GM12878 (cell line): ENCODE measurements around the gene TMEM255A. TPM values are rescaled to one million over a fixed set of nuclear protein-coding genes. Genes with fewer than 3 reads are reported as not detected.

Experiments
- ATAC-seq: fragments of 200-7000 bp; cut with Tn5 transposase; 3 replicates; pipeline ENCODE4 v1.9.1; 2020; ENCODE audit warnings: mild to moderate bottlenecking, moderate library complexity
- BruUV-seq: library from RNA; stranded (reverse); fragments of 400-500 nt; replicated peaks from 2 replicates; lab custom pipeline; 2021; lab: Mats Ljungman, UMichigan
- CTCF ChIA-PET: fragments of 300-600 bp; sonication (Branson Sonifier 250); formaldehyde crosslinking; extraction: SDS; loops from one replicate; lab custom pipeline; 2021; ENCODE audit warnings: inconsistent platforms; lab: Yijun Ruan, JAX
- POLR2A ChIA-PET: fragments of 350-600 bp; formaldehyde crosslinking; extraction: SDS; loops from one replicate; lab custom pipeline; 2021; ENCODE audit warnings: inconsistent platforms; lab: Charles Lee
- RAD21 ChIA-PET: fragments of 300-600 bp; sonication (Branson Sonifier 250); formaldehyde crosslinking; loops from one replicate; lab custom pipeline; 2023; ENCODE audit warnings: antibody characterized with exemption; ENCODE audit not compliant: unreplicated experiment; lab: Charles Lee
- SMC1A ChIA-PET: fragments of 300-600 bp; sonication (Branson Sonifier 250); formaldehyde crosslinking; loops from one replicate; lab custom pipeline; 2023; ENCODE audit not compliant: unreplicated experiment, uncharacterized antibody; lab: Charles Lee
- DNase-seq: peaks from one replicate; pipeline ENCODE4 v3.0.0-alpha.2; 2011; ENCODE audit warnings: low read depth, low spot score
- FAIRE-seq: peaks from 3 replicates; lab custom pipeline; 2011; peaks lifted over from hg19 to GRCh38; lab: Jason Lieb, UNC
- H2AFZ ChIP-seq: 2 replicates; pipeline ENCODE4 v1.6.0; 2011; ENCODE audit warnings: low read depth, low read length, control low read depth; ENCODE audit not compliant: control insufficient read depth
- H3K27ac ChIP-seq: 2 replicates; pipeline ENCODE4 v1.5.1; 2011; ENCODE audit warnings: control low read depth; ENCODE audit not compliant: control insufficient read depth, insufficient read depth
- H3K27me3 ChIP-seq, 2 experiments: replicated peaks in 1 of 2; 2 replicates each; pipeline versions ENCODE4 v1.6.0 to v1.6.1; 2011; ENCODE audit warnings: low read length in 1 of 2; ENCODE audit not compliant: control insufficient read depth in 2 of 2, insufficient read depth in 2 of 2
- H3K36me3 ChIP-seq, 2 experiments: 2 replicates each; pipeline ENCODE4 v1.5.1; 2011; ENCODE audit warnings: low read length in 1 of 2; ENCODE audit not compliant: control insufficient read depth in 2 of 2, insufficient read depth in 2 of 2
- H3K4me1 ChIP-seq: 2 replicates; pipeline ENCODE4 v1.6.1; 2011; ENCODE audit warnings: mild to moderate bottlenecking, low read length, moderate library complexity, mixed read lengths; ENCODE audit not compliant: control insufficient read depth, insufficient read depth
- H3K4me2 ChIP-seq: 2 replicates; pipeline ENCODE4 v1.6.0; 2011; ENCODE audit warnings: control low read depth; ENCODE audit not compliant: control insufficient read depth, insufficient read depth
- H3K4me3 ChIP-seq: fragments of 200-600 bp; sonication (generic); 2 replicates; pipeline ENCODE4 v1.5.1; 2016
- H3K79me2 ChIP-seq: 2 replicates; pipeline ENCODE4 v1.6.0; 2011; ENCODE audit warnings: low read length; ENCODE audit not compliant: control insufficient read depth, insufficient read depth
- H3K9ac ChIP-seq: 2 replicates; pipeline ENCODE4 v1.8.0; 2011; ENCODE audit warnings: low read length, control low read depth, mixed read lengths; ENCODE audit not compliant: control insufficient read depth, insufficient read depth
- H3K9me3 ChIP-seq: replicated peaks from 3 replicates; pipeline ENCODE4 v1.5.1; 2011; ENCODE audit warnings: mild to moderate bottlenecking, low read length; ENCODE audit not compliant: control insufficient read depth, insufficient read depth
- H4K20me1 ChIP-seq: 2 replicates; pipeline ENCODE4 v1.6.0; 2011; ENCODE audit not compliant: control insufficient read depth, insufficient read depth
- ATF3 ChIP-seq: IDR thresholded peaks from 2 replicates; pipeline ENCODE4 v1.6.1; 2011; ENCODE audit warnings: low read depth, mild to moderate bottlenecking, low read length, moderate library complexity, borderline replicate concordance; ENCODE audit errors: extremely low read depth
- BHLHE40 ChIP-seq, 2 experiments: fragments of 450-650 bp in 1 of 2; IDR thresholded peaks; 2 replicates each; pipeline ENCODE4 v1.6.1; 2011 to 2017; ENCODE audit warnings: low read depth in 2 of 2, borderline replicate concordance in 1 of 2, improper control_type of control experiment in 1 of 2, low read length in 1 of 2, mild to moderate bottlenecking in 1 of 2
- CHD4 ChIP-seq: fragments of 200-600 bp; sonication (generic); IDR thresholded peaks from 2 replicates; pipeline ENCODE4 v1.6.1; 2016; ENCODE audit warnings: mild to moderate bottlenecking
- EED ChIP-seq: sonication (generic); IDR thresholded peaks from 2 replicates; pipeline ENCODE4 v1.6.1; 2016; ENCODE audit warnings: antibody characterized with exemption, low read depth
- FOS ChIP-seq: IDR thresholded peaks from 3 replicates; pipeline ENCODE4 v1.6.1; 2011; ENCODE audit warnings: borderline replicate concordance; ENCODE audit not compliant: insufficient read length; ENCODE audit errors: extremely low read depth
- HDAC2 ChIP-seq: fragments of 200-600 bp; sonication (generic); IDR thresholded peaks from 2 replicates; pipeline ENCODE4 v1.6.1; 2017
- HDAC6 ChIP-seq: fragments of 200-600 bp; sonication (generic); IDR thresholded peaks from one replicate; pipeline ENCODE4 v1.8.0; 2017; ENCODE audit warnings: antibody characterized with exemption; ENCODE audit not compliant: unreplicated experiment
- MAX ChIP-seq: IDR thresholded peaks from 2 replicates; pipeline ENCODE4 v1.6.1; 2012; ENCODE audit warnings: low read depth, low read length, improper control_type of control experiment
- NFYA ChIP-seq: IDR thresholded peaks from 2 replicates; pipeline ENCODE4 v1.6.1; 2011; ENCODE audit warnings: low read depth, mild to moderate bottlenecking, low read length, improper control_type of control experiment, borderline replicate concordance
- PAX5 ChIP-seq: IDR thresholded peaks from 2 replicates; pipeline ENCODE4 v1.6.1; 2011; ENCODE audit warnings: low read depth, low read length, borderline replicate concordance
- PAX8 ChIP-seq: fragments of 450-650 bp; IDR thresholded peaks from 2 replicates; pipeline ENCODE4 v1.6.1; 2017; ENCODE audit warnings: mild to moderate bottlenecking, moderate library complexity
- RELA ChIP-seq: fragments of 450-650 bp; IDR thresholded peaks from 2 replicates; pipeline ENCODE4 v1.8.0; 2014; ENCODE audit warnings: borderline replicate concordance; ENCODE audit not compliant: partially characterized antibody
- SREBF2 ChIP-seq: IDR thresholded peaks from 2 replicates; pipeline ENCODE4 v1.6.1; 2012; ENCODE audit warnings: mild to moderate bottlenecking, low read length
- TARDBP ChIP-seq: IDR thresholded peaks from 2 replicates; pipeline ENCODE4 v1.6.1; 2016; ENCODE audit warnings: borderline replicate concordance
- YY1 ChIP-seq: IDR thresholded peaks from 2 replicates; pipeline ENCODE4 v1.6.1; 2011; ENCODE audit warnings: low read depth, mild to moderate bottlenecking, low read length
- ZBED1 ChIP-seq: IDR thresholded peaks from 2 replicates; pipeline ENCODE4 v1.6.1; 2016; ENCODE audit warnings: borderline replicate concordance
- ZNF207 ChIP-seq: fragments of 450-650 bp; IDR thresholded peaks from 2 replicates; pipeline ENCODE4 v1.6.1; 2014; ENCODE audit warnings: antibody characterized with exemption, mild to moderate bottlenecking, borderline replicate concordance
- ZZZ3 ChIP-seq: IDR thresholded peaks from 2 replicates; pipeline ENCODE4 v1.6.1; 2011; ENCODE audit warnings: low read depth; ENCODE audit not compliant: control insufficient read depth, insufficient read length
- WGBS: methylation state at CpG from one replicate; pipeline ENCODE4 v1.1.6; 2016; ENCODE audit warnings: low lambda C conversion rate; ENCODE audit not compliant: insufficient replicate concordance, insufficient coverage; ENCODE audit errors: missing lambda C conversion rate; 5-methylcytosine and 5-hydroxymethylcytosine counted together
- in situ Hi-C: fragments of 300-500 bp; cut with MboI; formaldehyde crosslinking; loops from 9 replicates; pipeline ENCODE4 v1.14.3; 2018; ENCODE audit warnings: mixed read lengths
- intact Hi-C: fragments of 100-400 bp; cut with micrococcal nuclease; formaldehyde crosslinking; loops from one replicate; pipeline ENCODE4 v1.14.2; 2022; ENCODE audit not compliant: unreplicated experiment
- polyA plus RNA-seq, 11 experiments: library from polyadenylated mRNA; depleted of rRNA in 4 of 11; unstranded in 6 of 11; stranded (reverse) in 5 of 11; fragments of >200 nt; fragmentation: Nextera tagmentation in 4 of 11; fragmentation: Illumina TruSeq in 1 of 11; extraction: Ambion mirVana in 4 of 11; extraction: Trizol in 1 of 11; gene quantifications; 1 replicate in 1 of 11; 2 replicates in 10 of 11; pipeline versions ENCODE4 v1.2.1 to v1.2.3, GENCODE V29; 2011 to 2016; ENCODE audit warnings: inconsistent platforms in 2 of 11, missing spikeins in 2 of 11, low read depth in 1 of 11
- total RNA-seq, 4 experiments: library from RNA; depleted of rRNA in 3 of 4; stranded (reverse); fragments of >200 nt in 3 of 4; fragmentation: Illumina TruSeq in 1 of 4; extraction: Trizol in 1 of 4; gene quantifications; 2 replicates each; pipeline versions ENCODE4 v1.2.1 to v1.2.3, GENCODE V29; 2013 to 2021
- TF ChIP-seq, protein P1 (sequence below): fragments of 450-650 bp; IDR thresholded peaks from 2 replicates; pipeline ENCODE4 v1.6.1; 2018; ENCODE audit warnings: mild to moderate bottlenecking, low read depth, moderate library complexity; ENCODE audit not compliant: partially characterized antibody
- TF ChIP-seq, protein P2 (sequence below): IDR thresholded peaks from 2 replicates; pipeline ENCODE4 v1.6.1; 2012; ENCODE audit warnings: low read depth, low read length, improper control_type of control experiment

The TMEM255A gene
- total and polyA plus RNA-seq, 10 of the 15 experiments (the other 5 are each of a cell fraction or from before 2014, with no cell fraction given), result 0.90 to 5.4 (median 1.3) TPM

DNA sequence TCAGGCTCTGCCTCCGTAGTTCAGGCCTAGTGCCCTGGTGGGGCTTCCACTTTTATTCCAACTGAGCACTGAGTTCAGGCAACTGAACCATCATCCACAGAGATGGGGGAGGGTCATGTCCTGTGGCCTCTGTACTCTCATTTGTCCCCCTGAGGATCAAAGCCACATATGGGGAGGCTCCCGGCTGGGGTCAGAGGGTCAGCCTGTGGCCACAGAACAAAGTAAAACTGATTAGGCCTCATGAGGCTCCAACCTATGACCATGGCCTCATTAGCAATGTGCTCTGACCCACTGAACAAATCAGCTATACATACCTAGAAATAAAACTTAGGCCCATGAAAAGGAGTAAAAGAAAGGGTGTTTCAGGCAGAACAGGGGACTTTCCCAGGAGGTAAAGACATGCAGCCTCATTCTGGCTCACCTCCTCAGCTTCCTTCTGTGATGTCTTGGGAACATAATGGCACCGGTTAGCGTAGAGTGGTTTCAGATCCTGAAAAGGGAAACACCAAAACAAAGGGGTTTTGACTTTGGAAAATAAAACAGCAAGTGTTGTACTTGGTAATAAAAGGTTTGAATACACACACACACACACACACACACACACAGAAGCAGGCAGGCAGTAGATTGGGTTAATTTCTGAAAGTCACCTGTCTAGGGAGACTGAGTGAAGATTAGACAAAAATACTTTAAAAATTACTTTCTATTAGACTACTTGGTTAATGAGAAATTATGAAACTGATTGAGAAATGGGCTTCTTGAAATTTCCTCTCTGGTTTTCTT is 24.3 kb downstream of the TMEM255A start (continued):
- TF ChIP-seq YY1, result no peak
- peak; percentile 27; the same call in 1 of the 2 replicates for TF ChIP-seq EED
- no peak for TF ChIP-seq BHLHE40 (IDR thresholded peaks at IDR 0.05; ENCODE audit: borderline replicate concordance in 1 of 2, low read depth in 2 of 2, low read length in 1 of 2)
- no peak for TF ChIP-seq SREBF2
- no peak for TF ChIP-seq NFYA
- no peak for TF ChIP-seq ATF3
- TF ChIP-seq HDAC2, result no peak
- no peak for TF ChIP-seq TARDBP
- TF ChIP-seq ZBED1, result no peak
- TF ChIP-seq ZZZ3, result no peak
- TF ChIP-seq, all 136 proteins: peak for 12

- FAIRE-seq (no peak), DNase-seq (no peak), ATAC-seq (no peak)
- Histone ChIP-seq H3K36me3 (no peaks in the 10 kb centered on the region), H3K4me3 (no peak overlapping the region), H3K27me3 (no peaks in the 10 kb centered on the region), H3K4me1 (peaks cover 9% of the 10 kb centered on the region), H3K79me2 (no peaks in the 10 kb centered on the region), H3K4me2 (no peak overlapping the region), H3K9ac (no peak overlapping the region), H2AFZ (no peak overlapping the region), H3K27ac (no peak overlapping the region), H4K20me1 (no peaks in the 10 kb centered on the region), H3K9me3 (no peaks in the 10 kb centered on the region)
- TF ChIP-seq SREBF2 (no peak), PAX5 (no peak), PAX8 (no peak), RELA (no peak), FOS (no peak), ZNF207 (no peak), MAX (no peak), CHD4 (no peak), HDAC6 (no peak)
- TF ChIP-seq, protein P1, sequence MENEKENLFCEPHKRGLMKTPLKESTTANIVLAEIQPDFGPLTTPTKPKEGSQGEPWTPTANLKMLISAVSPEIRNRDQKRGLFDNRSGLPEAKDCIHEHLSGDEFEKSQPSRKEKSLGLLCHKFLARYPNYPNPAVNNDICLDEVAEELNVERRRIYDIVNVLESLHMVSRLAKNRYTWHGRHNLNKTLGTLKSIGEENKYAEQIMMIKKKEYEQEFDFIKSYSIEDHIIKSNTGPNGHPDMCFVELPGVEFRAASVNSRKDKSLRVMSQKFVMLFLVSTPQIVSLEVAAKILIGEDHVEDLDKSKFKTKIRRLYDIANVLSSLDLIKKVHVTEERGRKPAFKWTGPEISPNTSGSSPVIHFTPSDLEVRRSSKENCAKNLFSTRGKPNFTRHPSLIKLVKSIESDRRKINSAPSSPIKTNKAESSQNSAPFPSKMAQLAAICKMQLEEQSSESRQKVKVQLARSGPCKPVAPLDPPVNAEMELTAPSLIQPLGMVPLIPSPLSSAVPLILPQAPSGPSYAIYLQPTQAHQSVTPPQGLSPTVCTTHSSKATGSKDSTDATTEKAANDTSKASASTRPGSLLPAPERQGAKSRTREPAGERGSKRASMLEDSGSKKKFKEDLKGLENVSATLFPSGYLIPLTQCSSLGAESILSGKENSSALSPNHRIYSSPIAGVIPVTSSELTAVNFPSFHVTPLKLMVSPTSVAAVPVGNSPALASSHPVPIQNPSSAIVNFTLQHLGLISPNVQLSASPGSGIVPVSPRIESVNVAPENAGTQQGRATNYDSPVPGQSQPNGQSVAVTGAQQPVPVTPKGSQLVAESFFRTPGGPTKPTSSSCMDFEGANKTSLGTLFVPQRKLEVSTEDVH, result no peak
- TF ChIP-seq, protein P2, sequence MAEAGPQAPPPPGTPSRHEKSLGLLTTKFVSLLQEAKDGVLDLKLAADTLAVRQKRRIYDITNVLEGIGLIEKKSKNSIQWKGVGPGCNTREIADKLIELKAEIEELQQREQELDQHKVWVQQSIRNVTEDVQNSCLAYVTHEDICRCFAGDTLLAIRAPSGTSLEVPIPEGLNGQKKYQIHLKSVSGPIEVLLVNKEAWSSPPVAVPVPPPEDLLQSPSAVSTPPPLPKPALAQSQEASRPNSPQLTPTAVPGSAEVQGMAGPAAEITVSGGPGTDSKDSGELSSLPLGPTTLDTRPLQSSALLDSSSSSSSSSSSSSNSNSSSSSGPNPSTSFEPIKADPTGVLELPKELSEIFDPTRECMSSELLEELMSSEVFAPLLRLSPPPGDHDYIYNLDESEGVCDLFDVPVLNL, result no peak
- 0% methylated on average over 1 of the region's 1 CpG for WGBS
- intact Hi-C loops, result no loop called here
- in situ Hi-C loops, result no loop called here
- ChIA-PET CTCF (interaction anchor here (0.6 to 1.6 kb wide), 2 partner anchors 17 to 358 kb away, joined by 3 read pairs; no protein-coding TSS in a partner anchor), SMC1A (interaction anchor here (1.1 to 1.7 kb wide), 2 partner anchors 19 to 156 kb away, joined by 3 to 5 read pairs; no protein-coding TSS in a partner anchor), POLR2A (no interaction called here), RAD21 (no interaction called here)
- no TSS peak for BruUV-seq
Observed at GRCh38 chrX:120282697-120283096, 28.6 kb downstream of the TMEM255A start.
